Measurements from ENCODE around the gene CCNG2.

DNA sequence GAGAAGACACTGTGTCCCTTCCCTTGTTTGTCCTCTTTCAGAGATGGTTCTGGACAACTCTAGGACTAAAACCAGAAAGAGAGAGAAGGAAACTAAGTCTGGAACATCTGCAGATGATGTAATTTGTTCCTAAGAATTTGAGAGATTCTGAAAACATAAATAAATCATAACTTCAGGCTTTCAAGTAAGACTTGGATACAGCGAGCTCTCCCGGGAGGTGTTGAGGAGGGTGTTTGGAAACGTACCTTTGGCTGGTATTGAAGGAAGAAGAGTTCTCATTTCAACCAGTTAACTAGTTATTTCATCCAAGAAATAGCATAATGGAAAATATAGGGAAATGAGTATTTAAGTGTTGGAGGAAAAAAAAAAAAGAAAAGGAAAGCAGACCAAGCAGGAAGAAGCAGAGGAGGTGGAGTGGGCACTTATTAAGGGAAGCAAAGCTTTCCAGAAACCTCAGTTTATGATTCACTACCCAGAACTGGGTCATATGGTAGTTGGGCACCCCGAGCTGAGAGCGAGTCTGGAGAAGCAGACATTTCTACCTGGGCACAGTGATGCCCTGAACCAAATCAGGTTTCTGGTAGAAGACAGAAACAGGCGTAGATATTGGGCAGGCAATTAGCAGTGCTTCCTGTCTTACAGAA lies 26.9 kb downstream of the CCNG2 start:
- TF ChIP-seq, protein P1, sequence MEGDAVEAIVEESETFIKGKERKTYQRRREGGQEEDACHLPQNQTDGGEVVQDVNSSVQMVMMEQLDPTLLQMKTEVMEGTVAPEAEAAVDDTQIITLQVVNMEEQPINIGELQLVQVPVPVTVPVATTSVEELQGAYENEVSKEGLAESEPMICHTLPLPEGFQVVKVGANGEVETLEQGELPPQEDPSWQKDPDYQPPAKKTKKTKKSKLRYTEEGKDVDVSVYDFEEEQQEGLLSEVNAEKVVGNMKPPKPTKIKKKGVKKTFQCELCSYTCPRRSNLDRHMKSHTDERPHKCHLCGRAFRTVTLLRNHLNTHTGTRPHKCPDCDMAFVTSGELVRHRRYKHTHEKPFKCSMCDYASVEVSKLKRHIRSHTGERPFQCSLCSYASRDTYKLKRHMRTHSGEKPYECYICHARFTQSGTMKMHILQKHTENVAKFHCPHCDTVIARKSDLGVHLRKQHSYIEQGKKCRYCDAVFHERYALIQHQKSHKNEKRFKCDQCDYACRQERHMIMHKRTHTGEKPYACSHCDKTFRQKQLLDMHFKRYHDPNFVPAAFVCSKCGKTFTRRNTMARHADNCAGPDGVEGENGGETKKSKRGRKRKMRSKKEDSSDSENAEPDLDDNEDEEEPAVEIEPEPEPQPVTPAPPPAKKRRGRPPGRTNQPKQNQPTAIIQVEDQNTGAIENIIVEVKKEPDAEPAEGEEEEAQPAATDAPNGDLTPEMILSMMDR (IDR thresholded peaks at IDR 0.05; ENCODE audit: low read length), result no peak
- TF ChIP-seq EZH2 (optimal IDR thresholded peaks at IDR 0.05; ENCODE audit: low read depth, low read length), result no peak
